ENCODE measurements around the gene PXN. TPM values are rescaled to one million over a fixed set of nuclear protein-coding genes. Genes with fewer than 3 reads are reported as not detected.

The PXN gene
- total RNA-seq, 2 experiments from 2014 or later, result 33.0 to 39.1 TPM

GRCh38 chr12:120235369-120236323 is 29.9 kb downstream of the PXN start:
- POLR2A ChIA-PET, result interaction anchor here (0.6 to 1.4 kb wide), 4 partner anchors 23 to 56 kb away, joined by 3 to 4 read pairs (median 3); no protein-coding TSS in a partner anchor
- CTCF ChIA-PET, result interaction anchor here (0.7 to 9.6 kb wide), 5 partner anchors 8 to 56 kb away, joined by 3 to 53 read pairs (median 3); partner anchors contain the start of genes PXN and RNU4-2

- ChIA-PET CTCF (interaction anchor here (0.7 to 3.4 kb wide), 2 partner anchors 15 to 31 kb away, joined by 3 to 12 read pairs; partner anchors contain the start of gene PXN), POLR2A (interaction anchor here (0.5 to 1.4 kb wide), 4 partner anchors 29 to 58 kb away, joined by 3 to 6 read pairs (median 3); partner anchors contain the start of genes RNU4-1 and RPLP0)
Observed at GRCh38 chr12:120234643-120235368, 30.7 kb downstream of the PXN start.

- ChIA-PET CTCF (interaction anchor here (1.0 to 10.6 kb wide), 7 partner anchors 10 to 71 kb away, joined by 4 to 268 read pairs (median 17); partner anchors contain the start of genes PXN, RNU4-2, RPLP0 and SIRT4), POLR2A (interaction anchor here (1.0 to 9.6 kb wide), 6 partner anchors 18 to 60 kb away, joined by 3 to 192 read pairs (median 14); partner anchors contain the start of genes PXN, RNU4-1, RNU4-2 and RPLP0)
Observed at GRCh38 chr12:120231316-120232011, 34.1 kb downstream of the PXN start.

- ChIA-PET POLR2A (interaction anchor here (1.0 to 9.6 kb wide), 6 partner anchors 19 to 60 kb away, joined by 3 to 192 read pairs (median 14); partner anchors contain the start of genes PXN, RNU4-1, RNU4-2 and RPLP0), CTCF (interaction anchor here (1.0 to 10.6 kb wide), 8 partner anchors 9 to 71 kb away, joined by 3 to 268 read pairs (median 12); partner anchors contain the start of genes PXN, RNU4-2, RPLP0 and SIRT4)
Observed at GRCh38 chr12:120230974-120231315, 34.6 kb downstream of the PXN start.

GRCh38 chr12:120230326-120230973 is 35.1 kb downstream of the PXN start:
- ChIA-PET POLR2A (interaction anchor here (0.6 to 9.6 kb wide), 6 partner anchors 19 to 90 kb away, joined by 3 to 192 read pairs (median 13); partner anchors contain the start of genes PXN, RNU4-1, RNU4-2 and RPLP0), CTCF (interaction anchor here (1.0 to 10.6 kb wide), 7 partner anchors 9 to 60 kb away, joined by 3 to 268 read pairs (median 17); partner anchors contain the start of genes PXN, RNU4-2 and RPLP0)

- POLR2A ChIA-PET, result interaction anchor here (0.6 to 9.6 kb wide), 7 partner anchors 19 to 90 kb away, joined by 3 to 192 read pairs (median 8); partner anchors contain the start of genes PXN, RNU4-1, RNU4-2 and RPLP0
- CTCF ChIA-PET, result interaction anchor here (0.7 to 10.6 kb wide), 11 partner anchors 8 to 61 kb away, joined by 3 to 268 read pairs (median 17); partner anchors contain the start of genes PXN, RNU4-1, RNU4-2 and RPLP0
Observed at GRCh38 chr12:120229487-120230325, 35.8 kb downstream of the PXN start.

- ChIA-PET CTCF (interaction anchor here (0.7 to 10.6 kb wide), 18 partner anchors 12 to 96 kb away, joined by 3 to 268 read pairs (median 6); partner anchors contain the start of genes PXN, RNU4-1, RNU4-2 and RPLP0), POLR2A (interaction anchor here (0.6 to 9.6 kb wide), 8 partner anchors 20 to 62 kb away, joined by 3 to 192 read pairs (median 6); partner anchors contain the start of genes PXN, RNU4-1, RNU4-2 and RPLP0)
Observed at GRCh38 chr12:120229071-120229486, 36.5 kb downstream of the PXN start.

- POLR2A ChIA-PET, result interaction anchor here (0.6 to 9.6 kb wide), 5 partner anchors 27 to 63 kb away, joined by 3 to 192 read pairs (median 3); partner anchors contain the start of genes PXN, RNU4-1 and RNU4-2
- CTCF ChIA-PET, result interaction anchor here (0.8 to 10.6 kb wide), 23 partner anchors 9 to 215 kb away, joined by 3 to 268 read pairs (median 7); partner anchors contain the start of genes PXN, RNU4-1, RNU4-2 and RPLP0
Observed at GRCh38 chr12:120228291-120229070, 37.0 kb downstream of the PXN start.

- CTCF ChIA-PET, result interaction anchor here (0.8 to 10.6 kb wide), 23 partner anchors 9 to 216 kb away, joined by 3 to 268 read pairs (median 7); partner anchors contain the start of genes PXN, RNU4-1, RNU4-2 and RPLP0
- POLR2A ChIA-PET, result interaction anchor here (1.2 to 9.6 kb wide), 3 partner anchors 29 to 63 kb away, joined by 3 to 192 read pairs (median 49); partner anchors contain the start of genes PXN, RNU4-1 and RNU4-2
Observed at GRCh38 chr12:120228041-120228290, 37.6 kb downstream of the PXN start.

- POLR2A ChIA-PET, result interaction anchor here (1.2 to 9.6 kb wide), 4 partner anchors 26 to 64 kb away, joined by 3 to 192 read pairs (median 29); partner anchors contain the start of genes PXN, RNU4-1, RNU4-2 and RPLP0
- CTCF ChIA-PET, result interaction anchor here (0.8 to 10.6 kb wide), 21 partner anchors 8 to 90 kb away, joined by 3 to 268 read pairs (median 7); partner anchors contain the start of genes PXN, RNU4-1, RNU4-2 and RPLP0
Observed at GRCh38 chr12:120227233-120228040, 38.1 kb downstream of the PXN start.

- CTCF ChIA-PET, result interaction anchor here (1.5 to 10.6 kb wide), 4 partner anchors 15 to 65 kb away, joined by 3 to 268 read pairs (median 24); partner anchors contain the start of genes PXN, RNU4-1, RNU4-2 and RPLP0
Observed at GRCh38 chr12:120225852-120226640, 39.5 kb downstream of the PXN start.

GRCh38 chr12:120225200-120225558 is 40.4 kb downstream of the PXN start:
- ChIA-PET CTCF (interaction anchor here (1.5 to 10.6 kb wide), 2 partner anchors 24 to 39 kb away, joined by 3 to 268 read pairs; partner anchors contain the start of genes PXN and RPLP0), POLR2A (interaction anchor here (2.0 to 9.6 kb wide), 2 partner anchors 24 to 66 kb away, joined by 9 to 192 read pairs; partner anchors contain the start of genes RNU4-1, RNU4-2 and RPLP0)

More at GRCh38 chr12:120225852-120226640, 39.5 kb downstream of the PXN start:
- POLR2A ChIA-PET, result interaction anchor here (2.0 to 9.6 kb wide), 2 partner anchors 25 to 65 kb away, joined by 9 to 192 read pairs; partner anchors contain the start of genes RNU4-1, RNU4-2 and RPLP0

Measured in activated CD8-positive, alpha-beta memory T cell treated with anti-CD3 and anti-CD28 coated beads for 36 hours (primary cell).